Measurements from ENCODE around the gene PIK3R6.

Gene PIK3R6

DNA sequence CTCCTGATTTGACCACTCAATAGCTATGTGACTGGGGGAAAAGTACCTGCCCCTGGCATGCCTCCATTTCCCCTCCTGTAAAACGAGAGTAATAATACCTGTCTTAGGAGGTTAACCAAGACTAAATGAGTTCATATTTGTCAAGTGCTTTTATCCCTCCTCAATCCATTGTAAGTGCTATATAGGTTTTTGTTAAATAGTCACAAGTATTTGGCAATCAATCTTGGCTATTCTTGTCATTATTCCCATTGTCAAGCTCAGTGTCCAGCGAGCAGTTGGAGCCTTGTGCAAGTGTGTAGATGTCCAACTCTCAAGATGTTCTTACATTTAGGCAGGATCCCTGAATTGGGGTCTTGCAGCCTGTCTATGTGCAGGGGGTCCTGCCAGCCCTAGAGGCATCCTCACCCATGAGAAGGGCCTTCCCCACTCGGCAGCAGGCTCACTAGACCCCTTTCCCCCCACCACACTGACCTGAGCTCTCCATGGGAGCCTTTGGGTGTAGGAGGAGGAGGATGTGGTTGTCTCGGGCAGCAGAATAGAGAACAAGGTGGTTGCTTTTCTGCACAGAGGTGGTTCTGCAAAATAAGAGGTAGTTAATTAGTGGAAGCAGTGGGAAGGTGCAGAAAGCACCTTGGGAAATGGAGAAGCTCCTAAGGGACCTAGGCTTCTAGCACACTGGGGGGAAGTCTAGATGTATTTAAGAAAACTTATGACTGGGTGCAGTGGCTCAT lies 18.0 kb downstream of the PIK3R6 start:
- DNase-seq = no peak

DNA sequence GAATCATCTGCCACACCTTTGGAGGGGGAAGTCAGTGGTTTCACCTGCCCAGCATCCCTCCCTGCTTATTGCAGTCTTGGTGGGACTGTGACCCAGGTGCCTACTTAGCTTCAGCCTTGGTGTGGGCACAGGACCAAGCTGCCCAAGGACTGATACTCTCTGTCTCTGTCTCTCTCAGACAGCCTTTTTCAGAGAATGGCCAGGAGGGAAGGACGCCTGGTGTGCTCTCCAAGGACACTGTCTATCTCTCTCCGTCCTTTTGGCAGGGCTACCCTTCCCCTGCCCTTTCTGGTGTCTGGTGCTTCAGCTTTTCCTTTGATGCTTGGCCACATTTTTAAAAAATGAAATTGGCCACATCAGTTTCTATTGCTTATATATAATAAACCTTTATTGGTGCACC lies 19.6 kb downstream of the PIK3R6 start:
- no peak for DNase-seq

DNA sequence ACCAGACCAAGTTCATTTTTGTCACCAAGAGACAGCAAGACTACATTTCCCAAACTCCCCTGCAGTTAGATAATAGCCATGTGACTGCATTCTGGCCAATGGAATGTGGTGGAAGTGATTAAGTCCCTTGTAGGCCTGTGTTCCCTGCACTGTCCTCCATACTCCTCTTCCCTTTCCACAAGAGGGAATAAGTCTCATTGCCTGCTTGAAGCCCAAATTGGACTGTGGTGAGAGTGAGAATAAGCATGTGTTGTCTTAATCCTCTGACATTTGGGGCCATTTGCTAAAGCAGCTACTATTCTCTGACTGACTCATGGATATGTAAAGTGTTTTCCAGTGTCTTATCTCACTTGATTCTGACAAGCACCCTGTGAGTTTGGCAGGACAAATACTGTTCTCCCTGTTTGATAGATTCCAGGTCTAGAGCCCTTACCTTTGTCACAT lies 20.7 kb downstream of the PIK3R6 start:
- no peak for DNase-seq

DNA sequence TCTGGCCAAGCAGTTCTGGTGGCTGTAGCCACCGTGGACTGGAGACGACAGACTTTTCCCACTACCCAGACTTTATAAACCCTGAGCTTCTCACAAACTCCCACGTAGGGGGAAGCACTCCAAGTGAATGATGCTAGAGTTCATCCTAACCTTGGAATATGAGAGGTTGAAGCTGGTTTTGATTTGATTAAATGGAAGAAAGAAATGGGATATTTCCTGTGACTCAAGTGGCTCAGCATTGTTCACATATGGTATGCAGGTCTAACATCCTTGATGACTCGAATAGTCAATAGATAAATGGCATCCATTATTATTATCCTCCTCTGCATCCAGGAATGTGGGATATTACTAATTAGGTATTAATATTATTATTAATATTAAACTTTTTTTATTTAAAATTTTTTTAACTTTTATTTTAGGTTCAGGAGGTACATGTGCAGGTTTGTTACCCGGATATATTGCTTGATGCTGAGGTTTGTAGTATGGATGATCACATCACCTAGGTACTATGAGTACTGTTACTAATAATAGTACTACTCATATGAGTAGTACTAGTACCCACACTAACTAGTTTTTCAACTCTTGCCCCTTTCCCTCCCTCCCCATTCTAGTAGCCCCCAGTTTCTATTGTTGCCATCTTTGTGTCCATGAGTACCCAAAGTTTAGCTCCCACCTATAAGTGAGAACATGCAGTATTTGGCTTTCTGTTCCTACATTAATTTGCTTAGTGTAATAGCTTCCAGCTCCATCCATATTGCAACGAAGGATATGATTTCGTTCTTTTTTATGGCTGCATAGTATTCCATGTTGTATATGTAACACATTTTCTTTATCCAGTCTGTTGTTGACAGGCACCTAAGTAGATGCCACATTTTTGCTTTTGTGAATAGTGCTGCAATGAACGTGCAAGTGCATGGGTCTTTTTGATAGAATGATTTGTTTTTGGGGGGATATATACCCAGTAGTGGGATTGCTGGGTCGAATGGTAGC lies 22.9 kb downstream of the PIK3R6 start:
- DNase-seq = no peak

DNA sequence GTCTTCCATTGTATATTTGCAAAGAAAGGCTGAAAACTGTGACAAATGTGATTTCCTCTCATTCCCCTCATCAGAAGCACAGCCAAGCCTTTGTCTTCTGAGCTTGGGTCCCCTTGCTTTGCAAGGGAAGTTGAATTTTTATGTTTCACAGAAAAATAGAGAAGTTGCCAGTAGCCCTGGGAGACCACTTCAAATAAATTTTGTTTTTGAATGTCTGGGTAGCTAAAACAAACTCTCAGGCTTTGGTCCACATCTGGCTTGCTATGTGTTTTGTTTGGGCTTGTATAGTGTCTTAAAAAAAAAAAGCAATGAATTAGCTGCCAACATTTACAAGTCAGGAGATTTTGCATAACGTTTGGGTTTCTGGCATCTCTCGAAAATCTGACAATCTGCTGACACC lies 24.1 kb downstream of the PIK3R6 start:
- no peak for DNase-seq

DNA sequence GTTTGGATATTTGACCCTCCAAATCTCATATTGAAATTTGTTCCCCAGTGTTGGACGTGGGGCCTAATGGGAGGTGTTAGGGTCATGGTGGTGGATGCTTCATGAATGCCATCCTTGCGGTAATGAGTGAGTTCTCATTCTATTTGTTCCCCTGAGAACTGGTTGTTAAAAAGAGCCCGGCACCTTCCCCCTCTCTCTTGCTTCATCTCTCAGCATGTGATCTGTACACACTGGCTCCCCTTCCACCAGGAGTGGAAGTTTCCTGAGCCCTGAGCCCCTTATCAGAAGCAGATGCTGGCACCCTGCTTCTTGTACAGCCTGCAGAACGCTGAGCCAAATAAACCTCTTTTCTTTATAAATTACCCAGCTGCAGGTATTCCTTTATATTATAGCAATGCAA lies 25.6 kb downstream of the PIK3R6 start:
- DNase-seq = no peak

DNA sequence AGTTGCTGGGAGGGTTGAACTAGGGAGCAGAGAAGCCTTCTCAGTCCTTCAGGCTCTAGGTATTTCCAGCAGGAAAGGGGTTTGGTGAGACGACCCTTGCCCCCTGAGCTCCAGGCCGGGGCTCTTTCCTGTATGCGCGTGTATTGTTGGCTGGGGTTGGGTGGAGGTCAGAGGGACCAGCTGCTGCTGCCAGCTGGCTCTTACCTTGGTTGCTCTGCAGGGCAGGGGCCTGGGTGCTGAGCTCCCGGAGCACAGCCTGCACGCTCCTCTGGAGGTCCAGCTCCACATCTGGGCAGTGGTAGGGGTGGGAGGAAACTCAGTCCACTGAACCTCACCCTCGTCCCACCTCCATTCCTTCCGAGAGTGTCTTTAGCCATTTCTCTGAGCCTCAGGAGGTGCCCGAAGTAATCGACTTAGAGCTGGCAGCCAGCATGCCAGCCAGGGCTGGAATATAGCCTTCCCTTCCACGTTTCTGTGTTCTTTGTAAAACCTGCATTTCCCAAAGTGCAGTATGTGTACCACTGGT lies 28.0 kb downstream of the PIK3R6 start:
- no peak for DNase-seq

DNA sequence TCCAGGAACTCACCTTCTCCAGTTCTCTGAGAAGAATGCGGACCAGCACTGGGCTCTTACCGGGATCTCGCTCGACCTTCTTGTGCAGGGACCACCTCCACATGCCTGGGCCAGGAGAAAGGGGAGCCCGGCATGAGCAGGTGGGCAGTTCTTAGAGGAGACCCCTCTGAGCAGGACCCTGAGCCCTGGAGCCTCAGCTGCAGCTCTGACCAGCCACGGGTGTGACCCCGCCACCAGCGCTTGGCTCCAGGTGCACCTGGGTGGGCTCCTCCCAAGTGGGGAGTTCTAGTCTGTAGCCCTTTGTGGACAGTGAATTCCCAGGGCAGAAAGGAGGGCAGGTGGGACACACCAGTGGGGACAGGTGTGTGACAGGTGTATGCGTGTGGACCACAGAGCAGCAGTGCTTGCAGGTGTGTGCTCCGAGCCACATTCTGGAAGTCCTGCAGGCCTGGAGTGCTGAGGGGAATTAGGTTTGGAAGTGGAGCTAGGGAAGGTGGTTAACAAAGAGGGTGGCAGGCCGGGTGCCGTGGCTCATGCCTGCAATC lies 28.9 kb downstream of the PIK3R6 start:
- no peak for DNase-seq

DNA sequence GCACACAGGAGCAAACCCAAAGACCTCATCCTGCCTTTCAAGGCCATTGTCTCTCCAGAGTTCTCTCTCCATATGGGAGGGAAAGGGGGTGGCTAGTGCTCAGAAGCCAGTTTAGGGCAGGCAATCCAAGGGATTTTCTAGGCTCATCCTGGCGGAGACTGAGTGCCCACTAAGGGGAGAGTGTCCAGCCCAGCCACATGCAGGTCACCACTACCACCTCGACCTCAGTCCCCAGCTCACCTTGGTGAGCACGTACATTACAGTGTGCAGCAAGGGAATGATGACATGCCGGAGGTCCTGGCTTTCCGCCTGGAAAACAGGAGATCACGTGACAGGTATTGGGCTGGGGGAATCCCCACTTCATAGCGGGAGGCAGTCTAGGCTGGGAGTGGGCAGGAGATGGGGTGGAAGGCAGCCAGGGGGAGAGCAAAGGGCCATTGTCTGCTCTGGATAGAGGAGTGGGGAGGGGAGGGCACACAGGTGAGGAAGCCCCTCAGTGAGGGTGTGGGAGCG lies 29.9 kb downstream of the PIK3R6 start:
- no peak for DNase-seq

DNA sequence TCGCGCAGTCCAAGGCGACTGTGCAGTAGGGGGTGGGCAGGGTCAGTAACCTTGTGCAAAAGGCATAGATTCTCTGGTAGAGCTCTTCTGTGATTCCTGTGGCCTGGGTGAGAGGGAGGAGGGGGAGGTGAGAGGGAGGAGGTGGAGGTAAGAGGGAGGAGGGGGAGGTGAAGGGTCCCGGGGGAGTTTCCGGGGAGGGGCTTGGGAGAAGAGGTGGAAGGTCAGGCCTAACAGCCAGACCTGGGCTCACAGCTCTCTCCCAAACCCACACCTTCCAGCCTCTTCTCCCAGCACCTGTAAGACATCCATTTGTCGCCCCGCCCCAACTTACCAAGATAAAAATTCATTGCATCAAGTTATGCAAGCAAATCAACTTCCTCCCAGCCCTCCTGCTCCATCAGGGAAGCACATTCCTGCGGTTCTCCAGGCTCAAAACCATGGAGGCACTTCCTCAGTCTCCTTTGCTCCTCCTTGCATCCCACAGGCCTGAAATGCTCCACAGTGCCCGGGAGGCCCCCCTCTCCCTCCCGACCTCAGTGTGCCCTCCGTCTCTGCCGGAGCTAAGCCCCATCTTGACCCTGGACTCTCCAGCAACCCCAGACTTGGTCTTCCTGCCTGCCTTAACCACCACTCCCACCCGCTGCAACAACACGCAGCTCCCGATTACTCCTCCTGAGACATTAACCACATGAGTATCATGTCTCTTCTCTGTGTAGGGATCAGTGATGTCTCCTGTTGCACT lies 30.5 kb downstream of the PIK3R6 start:
- DNase-seq = no peak

DNA sequence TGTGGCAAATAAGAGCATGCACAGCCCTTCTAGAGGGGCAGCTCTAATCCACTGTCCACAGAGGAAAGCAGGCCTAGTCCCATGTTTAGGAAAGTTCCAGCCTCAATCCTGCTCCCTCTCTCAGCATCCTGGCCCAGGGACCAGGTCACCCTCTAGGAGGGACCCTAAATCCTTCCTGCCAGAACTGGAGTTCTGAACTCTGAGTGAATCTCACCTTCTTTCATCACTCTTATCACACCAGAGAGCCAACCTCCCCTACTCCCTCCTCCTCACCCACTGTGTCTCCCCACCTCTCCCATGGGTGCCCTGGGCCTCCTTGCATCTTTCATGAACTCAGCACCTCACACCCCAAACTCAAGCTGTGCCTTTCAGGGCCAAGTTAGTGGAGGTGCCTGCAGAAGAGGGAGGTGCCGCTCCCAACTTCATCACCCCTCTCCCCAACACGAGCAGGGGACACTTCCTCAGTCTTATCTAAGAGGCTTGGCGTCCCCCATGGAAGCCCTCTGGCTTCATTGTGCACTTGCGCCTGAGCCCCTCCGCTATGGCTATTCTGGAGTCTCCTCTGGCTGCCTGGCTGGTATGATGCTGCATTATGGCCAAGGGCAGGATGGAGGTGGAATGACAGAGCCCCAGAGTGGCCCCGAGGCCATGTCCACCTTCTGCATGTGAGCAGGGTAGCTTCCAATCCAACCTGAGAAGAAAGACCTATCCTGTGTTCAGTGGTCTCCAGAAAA lies 31.7 kb downstream of the PIK3R6 start:
- no peak for DNase-seq

DNA sequence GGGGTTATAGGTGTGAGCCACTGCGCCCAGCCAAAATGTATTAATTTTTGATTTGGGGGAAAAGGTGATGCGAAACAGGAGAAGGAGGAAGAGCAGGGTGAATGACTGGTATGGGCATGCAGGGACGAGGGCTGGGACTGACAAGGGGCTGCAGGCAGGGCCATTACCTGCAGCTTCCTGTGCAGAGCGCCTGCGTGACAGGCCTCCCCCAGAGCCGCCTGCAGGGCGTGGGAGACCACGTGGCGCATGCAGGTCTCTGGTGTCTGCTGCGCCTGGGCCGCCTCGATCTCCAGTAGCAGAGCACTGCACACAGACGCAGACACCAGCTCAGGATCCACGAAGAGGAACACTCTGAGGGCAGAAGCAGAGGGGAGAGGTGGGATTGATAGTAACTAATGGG lies 32.4 kb downstream of the PIK3R6 start:
- no peak for DNase-seq

DNA sequence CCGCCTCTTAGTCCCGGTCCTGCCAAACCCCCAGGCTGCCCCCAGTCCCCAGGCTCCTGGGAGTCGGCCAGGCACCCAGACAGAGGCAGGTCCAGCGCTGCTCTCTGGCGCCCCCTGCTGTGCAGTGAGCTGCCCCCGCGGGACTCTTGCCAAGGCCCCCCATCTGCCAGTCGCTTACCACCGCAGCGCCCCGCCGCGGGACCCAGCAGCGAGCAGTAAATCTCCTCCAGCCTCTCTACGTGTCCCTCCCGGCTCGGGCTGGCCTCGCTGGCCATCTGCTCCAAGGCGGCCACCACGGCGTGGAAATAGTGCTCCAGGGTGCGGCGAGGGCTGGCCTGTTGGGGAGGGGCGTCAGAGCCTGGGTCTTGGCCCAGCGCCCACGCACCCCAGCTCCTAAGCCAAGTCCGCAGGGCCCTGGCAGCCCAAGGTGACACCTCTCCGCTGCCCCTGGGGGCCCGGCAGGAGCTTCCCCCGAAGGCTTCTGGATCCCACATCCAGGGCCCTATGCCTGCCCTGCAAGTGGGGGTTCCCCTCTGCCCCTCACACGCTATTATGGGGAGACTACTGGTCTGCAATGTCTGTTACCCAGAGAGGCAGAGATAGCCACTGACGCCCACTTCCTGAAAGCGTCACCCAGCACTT lies 34.6 kb downstream of the PIK3R6 start:
- DNase-seq = peak; percentile 17

DNA sequence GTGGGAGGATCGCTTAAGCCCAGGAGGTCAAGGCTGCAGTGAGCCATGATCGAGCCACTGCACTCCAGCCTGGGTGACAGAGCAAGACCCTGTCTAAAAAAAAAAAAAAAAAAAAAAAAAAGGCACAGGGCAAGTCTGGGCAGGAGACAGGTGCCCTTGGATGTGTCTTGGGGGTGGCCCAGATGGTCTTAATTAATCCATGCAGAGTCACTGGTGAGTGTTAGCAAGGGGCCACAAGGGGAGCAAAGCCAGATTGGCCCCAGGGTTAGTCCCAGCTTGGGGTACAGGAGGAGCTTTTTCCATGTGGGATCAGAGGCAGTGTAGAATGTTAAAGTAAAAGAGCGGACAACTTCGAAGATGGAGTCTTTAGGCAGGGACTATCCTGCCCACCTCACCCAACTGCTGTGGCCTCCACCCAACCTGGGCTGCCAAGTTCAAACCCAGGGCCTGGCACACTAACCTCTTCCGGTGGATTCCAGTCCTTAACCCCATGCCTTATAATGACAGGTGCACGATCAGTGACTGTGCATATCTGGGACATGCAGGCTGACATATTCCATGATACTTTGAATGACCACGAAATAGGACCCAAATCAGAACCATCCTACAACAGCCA lies 36.1 kb downstream of the PIK3R6 start:
- no peak for DNase-seq

DNA sequence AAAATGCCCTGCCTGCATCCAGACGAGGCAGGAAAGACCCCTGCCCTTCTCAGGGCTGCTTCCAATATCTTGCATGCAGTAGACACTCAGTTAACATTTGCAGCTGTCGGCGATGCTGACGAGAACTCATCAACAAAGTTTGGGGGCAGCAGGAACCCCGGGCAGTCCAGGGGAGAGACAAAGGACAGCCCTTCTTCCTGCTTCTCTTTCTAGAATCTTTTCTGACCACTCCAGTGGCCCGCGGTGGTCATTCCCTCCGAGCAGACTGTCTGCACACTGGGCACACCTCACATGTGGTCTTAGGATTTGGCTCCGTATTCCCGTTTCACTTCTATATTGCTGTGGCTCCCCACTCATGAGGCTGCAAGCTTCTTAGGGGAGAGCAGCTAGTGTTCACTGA lies 37.3 kb downstream of the PIK3R6 start:
- no peak for DNase-seq

DNA sequence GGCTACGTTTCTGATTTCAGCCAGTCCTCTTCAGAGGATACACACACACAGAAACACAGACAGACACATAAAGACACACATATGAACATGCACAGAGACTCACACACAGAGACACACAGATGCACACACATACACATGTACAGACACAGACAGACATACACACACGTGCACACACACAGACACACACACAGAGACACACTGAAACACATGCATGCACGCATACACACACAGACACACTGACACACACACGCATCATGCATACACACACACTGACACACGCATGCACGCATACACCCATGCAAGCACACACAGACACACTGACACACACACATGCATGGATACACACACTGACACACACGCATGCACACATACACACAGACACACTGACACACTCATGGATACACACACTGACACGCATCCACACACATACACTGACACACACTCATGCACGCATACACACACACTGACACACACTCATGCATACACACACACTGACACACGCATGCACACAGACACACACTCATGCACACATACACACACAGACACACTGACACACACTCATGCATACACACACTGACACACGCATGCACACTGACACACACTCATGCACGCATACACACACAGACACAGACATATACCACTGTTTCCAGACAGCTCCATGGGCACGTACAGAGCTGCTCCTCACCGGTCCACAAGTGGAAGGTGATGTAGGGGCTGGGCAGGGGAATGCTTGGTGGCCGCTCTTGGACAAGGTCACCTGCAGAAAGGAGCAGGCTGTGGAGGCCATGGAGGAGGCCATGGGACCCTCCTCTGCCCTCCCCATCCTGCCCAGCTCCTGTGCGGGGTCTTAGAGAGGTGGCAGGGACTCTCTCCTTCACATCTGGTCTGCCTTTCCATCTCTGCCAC lies 38.2 kb downstream of the PIK3R6 start:
- no peak for DNase-seq

DNA sequence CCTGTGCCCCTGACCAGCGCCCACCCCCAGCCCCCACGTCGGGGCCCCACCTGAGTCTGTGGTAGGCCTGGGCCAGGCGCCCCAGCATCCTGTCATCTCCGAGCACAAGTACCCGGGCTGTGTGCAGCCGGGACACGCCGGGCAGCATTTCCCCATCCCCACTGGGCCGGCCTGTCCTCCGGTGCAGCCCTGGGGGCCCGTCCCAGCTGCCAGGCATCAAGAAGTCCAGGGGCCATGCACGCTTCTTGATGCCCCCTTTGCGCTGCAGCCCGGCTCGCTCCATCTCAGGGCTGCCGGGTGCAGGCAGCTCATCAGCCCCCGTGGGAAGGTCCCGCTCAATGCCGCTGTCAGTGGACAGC lies 39.0 kb downstream of the PIK3R6 start:
- DNase-seq = no peak

DNA sequence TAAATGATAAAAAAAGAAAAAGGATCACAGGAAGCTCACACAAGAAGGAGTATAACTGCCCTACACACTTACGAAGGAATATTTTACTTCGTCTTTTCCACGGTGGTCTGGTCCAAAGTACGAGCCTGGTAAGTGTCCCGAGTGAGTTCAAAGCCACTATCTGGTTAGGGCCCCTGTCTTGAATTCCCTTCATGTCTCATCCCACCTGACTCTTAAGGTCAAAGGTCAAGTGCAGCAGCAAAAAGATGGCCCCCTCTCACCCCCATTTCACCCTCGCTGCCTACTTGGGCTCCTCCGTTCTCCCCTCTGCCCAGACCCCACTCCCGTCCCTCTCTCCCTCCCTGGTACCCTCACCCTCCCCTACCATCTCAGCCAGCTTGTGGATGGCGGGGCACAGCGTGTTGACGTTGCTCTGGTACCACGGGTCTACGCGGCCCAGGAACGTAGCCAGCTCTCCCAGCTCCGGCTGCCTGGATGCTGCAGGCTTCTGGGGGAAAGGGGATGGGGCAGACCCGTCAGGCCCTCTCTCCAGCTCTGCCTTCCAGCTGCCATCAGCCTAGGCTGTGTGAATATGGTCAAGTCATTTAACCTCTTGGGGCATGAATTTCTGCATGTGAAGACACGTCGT lies 40.6 kb downstream of the PIK3R6 start:
- DNase-seq = no peak

DNA sequence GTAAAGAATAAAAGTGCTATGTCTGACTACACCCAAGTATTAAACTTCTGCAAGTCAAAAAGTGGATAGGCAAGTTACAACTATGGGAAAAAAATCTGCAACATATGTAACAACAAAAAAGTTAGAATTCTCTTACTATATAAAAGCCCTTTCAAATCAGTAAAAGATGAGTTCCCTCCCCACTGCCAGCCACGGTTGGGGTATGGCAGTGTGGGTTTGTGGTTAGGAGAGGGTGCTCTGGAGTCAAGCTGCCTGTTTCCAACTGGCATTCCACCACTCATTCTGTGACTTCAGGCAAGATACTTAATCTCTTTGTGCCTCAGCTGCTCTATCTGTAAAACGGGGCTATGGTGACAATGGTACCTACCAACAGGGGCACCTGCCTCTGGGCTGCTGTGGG lies 41.7 kb downstream of the PIK3R6 start:
- no peak for DNase-seq
